HG03175 (cell line): ENCODE results near the gene ZNF462.

Source experiments
- ATAC-seq: cut with Tn5 transposase; IDR thresholded peaks from one replicate; pipeline ENCODE4 v1.9.1; 2021; ENCODE audit warnings: mild to moderate bottlenecking, moderate library complexity; ENCODE audit not compliant: unreplicated experiment

The ZNF462 gene

GRCh38 chr9:107051392-107051791 lies 188.4 kb downstream of the ZNF462 start:
- no peak for ATAC-seq

- no peak for ATAC-seq
These were observed 191.2 kb downstream of the ZNF462 start for GRCh38 chr9:107054146-107054545.

- no peak for ATAC-seq
These were observed 196.3 kb downstream of the ZNF462 start for GRCh38 chr9:107059220-107059619.

- ATAC-seq: no peak
These were observed 197.1 kb downstream of the ZNF462 start for GRCh38 chr9:107060062-107060461.
